Measurements from ENCODE around the gene SLC26A6. TPM values are rescaled to one million over a fixed set of nuclear protein-coding genes. Genes with fewer than 3 reads are reported as not detected.

Gene SLC26A6
- total and polyA plus RNA-seq, 8 donors: 6.2 to 32.1 (median 10.6) TPM

DNA sequence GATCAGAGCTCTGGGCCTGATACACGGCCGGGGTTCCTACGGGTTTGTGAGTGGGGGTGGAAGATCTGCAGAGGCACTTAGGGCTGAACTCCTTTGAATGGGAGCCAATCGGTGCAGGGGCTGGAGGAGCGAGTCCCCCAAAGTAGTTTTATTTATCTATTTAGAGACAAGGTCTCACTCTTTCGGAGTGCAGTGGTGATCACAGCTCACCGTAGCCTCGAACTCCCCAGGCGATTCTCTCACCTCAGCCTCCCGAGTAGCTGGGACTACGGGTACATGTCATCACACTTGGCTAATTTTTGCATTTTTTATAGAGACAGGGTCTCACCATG is 29.0 kb upstream of the SLC26A6 start:
- TF ChIP-seq, protein P1, sequence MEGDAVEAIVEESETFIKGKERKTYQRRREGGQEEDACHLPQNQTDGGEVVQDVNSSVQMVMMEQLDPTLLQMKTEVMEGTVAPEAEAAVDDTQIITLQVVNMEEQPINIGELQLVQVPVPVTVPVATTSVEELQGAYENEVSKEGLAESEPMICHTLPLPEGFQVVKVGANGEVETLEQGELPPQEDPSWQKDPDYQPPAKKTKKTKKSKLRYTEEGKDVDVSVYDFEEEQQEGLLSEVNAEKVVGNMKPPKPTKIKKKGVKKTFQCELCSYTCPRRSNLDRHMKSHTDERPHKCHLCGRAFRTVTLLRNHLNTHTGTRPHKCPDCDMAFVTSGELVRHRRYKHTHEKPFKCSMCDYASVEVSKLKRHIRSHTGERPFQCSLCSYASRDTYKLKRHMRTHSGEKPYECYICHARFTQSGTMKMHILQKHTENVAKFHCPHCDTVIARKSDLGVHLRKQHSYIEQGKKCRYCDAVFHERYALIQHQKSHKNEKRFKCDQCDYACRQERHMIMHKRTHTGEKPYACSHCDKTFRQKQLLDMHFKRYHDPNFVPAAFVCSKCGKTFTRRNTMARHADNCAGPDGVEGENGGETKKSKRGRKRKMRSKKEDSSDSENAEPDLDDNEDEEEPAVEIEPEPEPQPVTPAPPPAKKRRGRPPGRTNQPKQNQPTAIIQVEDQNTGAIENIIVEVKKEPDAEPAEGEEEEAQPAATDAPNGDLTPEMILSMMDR (IDR thresholded peaks at IDR 0.05): no peak
- ATAC-seq: no peak
- 52 to 56% methylated on average over 11 of the region's 11 CpGs for WGBS, 2 donors
- Histone ChIP-seq H3K9me3 (no peaks in the 10 kb centered on the region), H3K4me3 (no peak overlapping the region), H3K27me3 (peaks cover 0 to 4% (median 2%) of the 10 kb centered on the region in 4 donors), H3K4me1 (peaks cover 0 to 6% (median 0%) of the 10 kb centered on the region in 3 donors), H3K36me3 (no peaks in the 10 kb centered on the region), H3K27ac (no peak overlapping the region)
- no peak for DNase-seq
- no peak for FAIRE-seq
- intact Hi-C loops (cut with DNase I): no loop called here

DNA sequence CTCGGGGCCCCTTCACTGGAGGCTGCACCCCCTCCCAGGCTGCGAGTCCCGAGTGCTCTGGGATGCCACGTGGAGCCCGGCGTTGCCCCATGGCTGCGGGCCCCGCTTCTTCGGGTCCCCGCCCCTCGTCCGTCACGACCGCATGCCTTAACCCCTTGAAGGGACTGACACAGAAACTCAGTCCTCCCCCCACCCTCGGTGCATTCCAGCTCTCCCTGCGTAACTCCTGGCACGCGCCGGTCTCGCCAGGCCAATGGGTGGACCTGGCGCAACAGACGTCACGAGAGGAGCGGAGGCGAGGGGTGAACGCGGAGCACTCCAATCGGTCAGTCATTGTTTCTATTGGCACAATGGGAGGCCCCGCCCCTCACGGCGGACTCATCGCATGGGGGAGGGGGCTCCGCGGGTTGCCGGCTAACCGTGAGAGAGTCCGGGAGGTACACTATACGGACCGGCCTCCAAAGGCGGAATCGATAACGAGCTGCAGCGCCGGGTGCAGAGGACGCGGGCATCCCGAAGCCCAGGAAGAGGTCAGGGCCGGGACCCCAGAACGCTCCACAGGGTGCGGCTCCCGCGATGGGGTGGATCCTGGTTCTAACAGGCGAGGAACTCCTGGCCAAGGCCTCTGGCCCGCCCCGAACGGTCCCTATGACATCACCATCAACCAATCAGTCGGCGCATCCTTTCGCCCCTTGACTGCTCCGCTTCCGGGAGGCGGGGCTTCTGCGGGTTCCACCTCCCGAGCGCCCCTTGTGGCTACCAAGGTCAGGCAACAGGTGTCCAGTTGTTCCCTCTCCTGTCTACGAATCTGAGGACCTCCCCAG is 28.4 kb upstream of the SLC26A6 start:
- Histone ChIP-seq H3K36me3 (no peaks in the 10 kb centered on the region), H3K4me1 (peaks cover 0 to 6% (median 0%) of the 10 kb centered on the region in 3 donors), H3K9me3 (no peaks in the 10 kb centered on the region), H3K27ac (peak overlapping the region in 1 of 4 donors; percentile 46), H3K4me3 (peak overlapping the region; percentile 8 to 49 (median 21)), H3K27me3 (peaks cover 0 to 4% (median 2%) of the 10 kb centered on the region in 4 donors)
- no peak for FAIRE-seq
- intact Hi-C loops (cut with DNase I): no loop called here
- DNase-seq: peak; percentile 75 to 89 (median 82)
- 2 to 3% methylated on average over 63 to 66 of the region's 66 CpGs for WGBS, 2 donors
- peak; percentile 69 to 88 (median 82) for ATAC-seq
- TF ChIP-seq, protein P1 (IDR thresholded peaks at IDR 0.05): peak in 3 of 4 donors; percentile 14 to 33 (median 31)

DNA sequence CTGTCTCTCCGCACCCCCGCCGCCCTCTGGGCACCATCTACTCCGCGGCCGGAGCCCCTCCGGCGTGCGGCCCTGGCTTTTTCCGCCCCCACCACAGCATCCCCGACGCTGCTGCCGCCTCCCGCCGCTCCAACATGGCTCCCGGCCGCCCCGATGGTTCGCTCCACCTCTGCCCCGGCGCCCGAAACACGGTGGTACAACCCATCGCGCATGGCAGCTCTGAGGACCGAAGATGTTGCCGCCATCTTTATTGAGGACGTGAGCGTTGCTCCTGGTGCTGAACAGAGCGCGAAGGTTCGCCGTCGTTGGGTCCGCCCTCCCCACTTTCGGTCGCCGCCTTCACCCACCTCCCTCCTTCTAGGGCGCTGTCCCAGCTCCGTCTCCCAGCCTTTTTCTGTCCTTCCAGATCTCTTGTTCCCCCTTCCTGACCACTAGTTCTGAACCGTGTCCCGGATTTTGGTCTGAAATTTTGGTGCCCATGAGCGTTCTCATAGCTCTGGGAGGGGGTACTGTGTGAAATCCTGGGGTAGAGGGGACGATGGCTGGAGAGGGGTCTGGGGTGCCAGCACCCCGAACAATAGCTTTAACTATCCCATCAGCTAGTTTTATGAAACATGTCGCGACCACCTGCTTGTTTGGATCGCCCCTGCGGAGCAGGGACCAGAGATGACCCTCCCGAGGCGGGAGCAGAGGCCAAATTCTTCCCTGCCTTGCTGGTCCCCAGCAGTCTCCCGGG is 27.7 kb upstream of the SLC26A6 start, which contains the start of gene CELSR3:
CELSR3 (minus strand) TSS at position 134 of the 736 bp plus-strand sequence. CDS start 252 bp downstream, outside the sequence.
- Histone ChIP-seq H3K9me3 (no peaks in the 10 kb centered on the region), H3K4me1 (peaks cover 0 to 6% (median 0%) of the 10 kb centered on the region in 3 donors), H3K27me3 (peaks cover 0 to 4% (median 2%) of the 10 kb centered on the region in 4 donors), H3K4me3 (peak within 1 kb of the TSS; percentile 8 to 50 (median 27)), H3K36me3 (no peaks in the 10 kb centered on the region), H3K27ac (peak within 1 kb of the TSS in 1 of 4 donors; percentile 46)
- TF ChIP-seq, protein P1 (IDR thresholded peaks at IDR 0.05): no peak
- peak; percentile 16 to 66 (median 50) for ATAC-seq
- peak in 2 of 6 donors; percentile 42 to 74 for DNase-seq
- intact Hi-C loops (cut with DNase I): no loop called here
- no peak for FAIRE-seq
- WGBS, 2 donors: 2 to 3% methylated on average over 43 to 52 of the region's 52 CpGs

DNA sequence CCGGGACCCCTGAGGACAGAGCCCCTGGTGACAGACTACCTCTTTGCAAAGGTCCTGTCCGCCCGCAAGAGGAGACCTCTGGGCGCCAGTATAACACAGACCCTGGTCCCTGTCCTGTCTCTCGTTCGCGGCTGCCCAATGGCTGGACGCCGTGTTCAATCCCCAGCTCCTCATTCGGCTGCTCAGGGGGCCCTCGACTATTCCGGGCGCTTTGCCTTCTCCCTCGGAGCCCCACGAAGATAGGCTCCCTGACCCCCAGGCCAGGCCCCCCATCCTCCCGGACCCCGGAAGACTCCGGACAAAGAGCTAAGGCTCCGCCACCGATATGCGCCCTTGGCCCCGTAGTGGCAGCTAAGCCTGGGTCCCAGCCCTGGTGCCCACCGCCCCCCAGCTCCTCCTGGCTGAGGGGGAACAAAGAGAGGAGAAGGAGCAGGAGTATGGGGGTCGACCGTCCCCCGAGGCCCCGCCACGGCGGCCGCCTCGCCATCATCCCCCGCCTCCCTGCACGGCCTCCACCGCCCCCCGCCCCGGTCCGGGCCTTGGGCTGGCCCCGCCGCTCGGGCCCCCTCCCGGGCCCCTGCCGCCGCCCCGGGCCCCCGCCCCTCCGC is 27.0 kb upstream of the SLC26A6 start:
- no peak overlapping the region for H3K4me3 ChIP-seq
- peak in 1 of 6 donors; percentile 76 for DNase-seq
- 3 to 6% methylated on average over 22 to 45 of the region's 46 CpGs for WGBS, 2 donors
- intact Hi-C loops (cut with DNase I): no loop called here
- no peak for FAIRE-seq
- no peaks in the 10 kb centered on the region for H3K36me3 ChIP-seq
- no peaks in the 10 kb centered on the region for H3K9me3 ChIP-seq
- TF ChIP-seq, protein P1 (IDR thresholded peaks at IDR 0.05): no peak
- peaks cover 0 to 6% (median 0%) of the 10 kb centered on the region in 3 donors for H3K4me1 ChIP-seq
- no peak for ATAC-seq
- H3K27ac ChIP-seq: no peak overlapping the region
- H3K27me3 ChIP-seq: peaks cover 0 to 4% (median 2%) of the 10 kb centered on the region in 4 donors
